Hepatic stellate cell (primary cell): Measurements from ENCODE around the gene CXCL17.
A peak's percentile ranks its signal among the peaks of the same experiment; 100 is the strongest.

Experiments
- DNase-seq: peaks from one replicate; pipeline ENCODE4 v3.0.0; 2011; ENCODE audit warnings: low spot score

CXCL17 gene

DNA sequence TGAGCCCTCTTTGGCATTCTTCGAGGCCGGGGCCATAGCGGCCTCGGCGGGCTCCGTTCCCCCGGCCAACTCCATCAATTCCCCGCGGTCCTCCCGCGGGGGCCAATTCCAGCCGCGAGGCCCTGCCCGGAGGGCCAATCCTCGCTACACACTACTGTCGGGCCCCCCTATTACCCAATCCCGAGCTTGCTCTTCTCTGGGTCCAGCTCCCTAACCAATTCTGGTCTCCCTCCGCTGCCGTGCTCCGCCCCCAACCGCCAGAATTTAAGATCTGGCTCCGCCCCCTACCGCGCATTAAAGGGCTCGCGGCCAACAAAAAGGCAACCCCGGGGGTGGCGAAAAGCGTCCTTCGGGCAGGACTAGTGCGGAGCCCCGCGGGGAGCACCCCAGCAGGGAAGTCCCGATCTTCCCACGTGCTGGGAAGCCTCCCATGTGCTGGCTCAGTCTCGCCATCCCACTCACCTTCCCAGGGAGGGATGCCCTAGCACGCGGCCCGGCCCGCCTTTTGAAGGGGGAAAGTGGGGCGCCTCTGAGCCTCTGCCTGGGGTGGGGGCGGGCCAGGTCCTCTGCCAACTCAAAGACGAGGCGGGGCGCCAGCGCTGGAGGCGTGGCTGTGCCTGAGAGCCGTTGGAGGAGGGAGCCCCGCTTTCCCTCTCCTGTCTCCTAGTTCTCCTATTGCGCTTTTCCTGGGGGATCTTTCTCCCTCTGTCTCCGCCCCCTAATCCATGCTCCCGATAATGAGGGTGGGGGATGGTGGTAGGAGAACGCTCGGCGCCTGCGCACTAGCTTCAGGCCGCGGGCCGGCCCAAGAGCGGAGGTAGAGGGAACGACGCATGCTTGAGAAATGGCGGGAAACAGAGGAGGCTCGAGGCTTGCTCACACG lies 19.0 kb downstream of the CXCL17 start:
- peak; percentile 98 for DNase-seq

DNA sequence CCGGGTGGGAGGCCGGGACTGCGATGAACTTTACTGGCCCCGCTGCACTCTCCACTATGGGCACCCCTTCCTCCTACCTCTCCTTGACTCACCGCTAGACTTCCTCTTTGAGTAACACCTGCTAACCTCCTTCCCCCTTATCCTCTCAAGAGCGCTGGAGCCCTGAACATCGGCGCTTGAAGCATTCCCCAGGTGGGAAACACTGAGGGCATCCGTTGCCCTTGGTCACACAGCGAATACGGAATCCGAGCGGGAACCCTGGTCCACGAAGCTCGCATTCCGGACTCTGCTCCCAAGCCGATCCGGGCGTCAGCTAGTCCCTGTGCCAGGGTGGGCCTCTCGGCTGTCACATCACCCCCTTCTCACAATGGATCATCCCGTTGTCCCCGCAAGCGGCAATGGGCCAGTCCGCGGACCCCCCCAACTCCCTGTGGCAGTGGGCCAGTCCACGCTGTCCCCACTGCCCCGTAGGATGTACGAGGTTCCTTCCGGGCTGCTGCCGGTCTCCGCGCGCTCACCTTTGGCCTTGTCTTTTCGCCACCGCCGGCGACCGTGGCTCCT lies 19.8 kb downstream of the CXCL17 start:
- peak; percentile 64 for DNase-seq

DNA sequence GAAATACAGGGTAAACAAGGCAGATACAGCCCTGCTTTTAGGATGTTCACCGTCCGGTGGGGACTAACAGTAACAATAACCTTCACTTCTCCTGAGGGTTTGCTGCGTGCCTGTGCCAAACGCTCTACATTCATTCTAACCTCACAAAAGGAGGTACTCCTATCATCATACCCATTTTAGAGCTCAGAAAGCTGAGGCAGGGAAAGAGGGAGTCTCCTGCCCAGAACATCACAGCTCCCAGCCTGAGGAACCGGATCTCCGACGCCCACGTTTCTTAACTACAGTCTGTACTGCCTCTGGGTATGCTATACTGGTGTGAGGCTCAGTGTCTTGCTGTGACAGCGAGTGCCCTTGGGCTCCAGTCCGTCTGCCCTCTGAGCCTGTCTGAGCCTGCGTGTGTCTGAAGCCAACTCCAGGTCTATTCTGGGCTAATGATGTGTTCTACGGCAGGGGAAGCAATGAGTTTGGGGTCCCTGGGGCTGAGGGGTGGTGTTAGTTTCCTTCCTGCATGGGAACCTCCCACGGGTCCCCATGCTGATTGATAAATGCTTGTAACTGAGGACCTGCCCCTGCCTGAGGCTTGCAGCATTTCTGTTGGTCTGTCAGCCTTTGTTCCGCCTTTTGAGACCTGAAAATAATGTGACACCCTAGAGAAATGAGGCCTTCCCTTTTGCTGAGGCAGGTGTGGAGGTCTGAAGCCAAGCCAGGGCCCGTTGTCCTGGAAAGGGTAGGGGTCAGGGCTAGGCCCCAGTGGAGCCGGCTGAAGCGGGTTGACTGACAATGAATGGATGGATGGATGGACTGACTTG lies 20.4 kb downstream of the CXCL17 start:
- DNase-seq = no peak

DNA sequence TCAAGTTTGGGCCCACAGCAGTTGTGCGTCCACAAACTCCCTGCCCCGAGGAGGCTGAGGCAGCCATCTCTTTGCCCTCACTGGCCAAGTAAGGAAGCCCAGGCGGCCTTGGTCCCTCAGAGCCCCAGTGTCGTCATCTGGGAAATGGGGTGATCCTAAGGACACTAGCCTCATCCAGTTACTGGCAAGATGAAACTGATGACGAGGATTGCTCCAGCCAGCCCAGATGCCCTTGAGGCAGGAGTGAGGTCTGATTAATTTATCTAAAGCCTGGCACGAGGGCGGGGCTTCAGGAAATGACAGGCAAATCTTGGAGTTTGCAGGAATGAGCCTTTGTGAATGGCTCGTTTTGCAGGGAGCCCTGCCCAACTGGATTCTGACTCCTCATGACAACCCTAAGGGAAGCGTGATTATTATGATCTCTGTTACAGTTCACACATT lies 21.1 kb downstream of the CXCL17 start:
- no peak for DNase-seq

DNA sequence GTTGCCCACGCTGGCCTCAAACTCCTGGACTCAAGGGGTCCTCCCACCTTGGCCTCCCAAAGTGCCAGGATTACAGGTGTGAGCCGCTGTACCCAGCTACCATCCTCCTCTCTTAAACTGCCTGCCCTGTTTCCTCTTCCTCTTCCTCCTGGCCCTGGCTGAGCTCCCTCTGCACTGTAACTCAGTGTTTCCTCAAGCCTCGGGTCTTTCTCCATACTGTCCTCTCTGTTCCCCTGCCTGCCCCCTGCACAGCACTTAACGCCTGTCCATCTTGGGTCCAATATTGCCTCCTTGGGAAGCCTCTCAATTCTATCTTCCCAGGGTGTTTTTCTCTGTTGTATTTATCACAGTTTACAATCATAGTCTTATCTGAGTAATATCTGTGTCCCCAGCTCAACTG lies 21.6 kb downstream of the CXCL17 start:
- DNase-seq = no peak

DNA sequence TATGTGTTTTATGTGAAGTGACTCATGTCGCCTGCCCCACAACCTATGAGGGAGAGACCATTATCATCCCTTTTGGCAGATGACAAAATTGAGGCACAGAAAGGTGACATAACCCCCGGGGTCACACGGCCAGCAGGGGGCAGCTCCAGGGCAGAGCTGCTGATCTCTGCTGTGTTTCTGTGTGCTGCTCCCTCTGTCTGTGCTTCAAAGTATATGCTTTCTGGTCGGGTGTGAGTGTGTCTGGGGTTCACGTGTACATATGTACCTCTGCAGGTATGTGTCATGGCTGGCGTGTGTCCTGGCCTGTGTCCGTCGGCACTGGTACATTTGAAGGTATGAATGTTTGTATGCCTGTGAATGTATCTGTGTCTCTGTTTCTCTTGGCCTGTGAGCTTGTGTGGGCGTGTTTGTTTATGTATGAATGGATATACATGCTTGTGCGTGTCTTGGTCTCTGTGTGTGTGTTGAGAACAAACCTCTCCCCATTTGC lies 22.6 kb downstream of the CXCL17 start:
- DNase-seq = peak; percentile 81

DNA sequence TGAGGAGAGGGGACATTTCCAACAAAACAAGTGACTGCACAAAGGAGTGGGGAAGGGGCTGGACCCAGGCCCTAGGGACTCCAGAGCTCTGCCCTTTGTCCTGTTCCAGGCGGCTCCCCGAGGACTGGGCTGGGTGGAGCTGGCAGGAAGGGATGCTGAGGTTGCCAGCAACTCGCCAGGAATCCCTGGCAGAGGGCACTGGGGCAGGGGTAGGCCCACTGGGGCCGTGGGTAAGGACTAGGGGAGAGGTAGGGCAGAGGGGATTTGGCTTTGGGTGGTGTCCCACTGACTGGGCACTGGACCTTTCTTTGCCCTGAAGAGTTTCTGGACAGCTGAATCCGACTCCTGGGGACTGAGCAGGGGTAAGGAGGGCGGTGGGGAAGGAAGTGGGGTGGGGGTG lies 23.4 kb downstream of the CXCL17 start:
- no peak for DNase-seq

DNA sequence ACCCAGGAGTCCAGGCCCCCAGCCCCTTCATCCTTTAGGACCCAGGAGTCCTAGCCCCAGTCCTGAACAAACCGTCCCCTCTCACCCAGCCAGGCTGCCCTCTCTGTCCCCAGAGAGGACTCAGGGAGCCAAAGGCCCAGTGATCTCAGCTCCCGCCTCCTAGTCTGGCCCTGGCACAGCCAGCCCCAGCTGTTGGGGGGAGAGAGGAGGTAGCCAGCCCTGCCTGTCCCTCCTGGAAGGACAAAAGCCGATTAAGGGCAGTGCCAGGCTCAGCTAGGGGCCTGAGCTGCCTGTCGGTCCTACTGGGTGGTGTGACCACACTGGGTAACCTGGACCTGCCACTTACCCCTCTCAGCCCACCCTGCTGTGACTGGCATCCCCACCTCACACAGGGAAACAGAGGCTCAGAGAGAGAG lies 30.1 kb downstream of the CXCL17 start:
- no peak for DNase-seq

DNA sequence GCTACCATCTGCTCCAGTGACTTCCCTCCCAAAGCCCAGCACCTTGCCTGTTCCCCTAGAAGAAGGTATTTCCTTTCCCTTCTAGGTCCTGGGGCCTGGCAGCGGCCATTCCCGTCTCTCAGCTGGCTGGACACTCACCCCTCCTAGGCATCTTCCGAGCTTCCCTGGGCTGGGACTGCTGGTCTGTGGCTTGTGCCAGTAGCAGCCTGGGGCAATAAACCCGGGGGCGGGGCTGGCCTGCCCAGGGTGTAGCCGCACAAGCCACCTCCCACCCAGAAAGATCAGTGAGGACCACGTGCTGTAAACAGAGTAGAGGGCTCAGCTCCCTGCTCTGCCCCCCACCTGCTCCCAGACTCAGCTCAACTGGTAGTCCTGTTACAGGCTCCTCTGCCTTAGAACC lies 30.5 kb downstream of the CXCL17 start:
- DNase-seq = no peak

DNA sequence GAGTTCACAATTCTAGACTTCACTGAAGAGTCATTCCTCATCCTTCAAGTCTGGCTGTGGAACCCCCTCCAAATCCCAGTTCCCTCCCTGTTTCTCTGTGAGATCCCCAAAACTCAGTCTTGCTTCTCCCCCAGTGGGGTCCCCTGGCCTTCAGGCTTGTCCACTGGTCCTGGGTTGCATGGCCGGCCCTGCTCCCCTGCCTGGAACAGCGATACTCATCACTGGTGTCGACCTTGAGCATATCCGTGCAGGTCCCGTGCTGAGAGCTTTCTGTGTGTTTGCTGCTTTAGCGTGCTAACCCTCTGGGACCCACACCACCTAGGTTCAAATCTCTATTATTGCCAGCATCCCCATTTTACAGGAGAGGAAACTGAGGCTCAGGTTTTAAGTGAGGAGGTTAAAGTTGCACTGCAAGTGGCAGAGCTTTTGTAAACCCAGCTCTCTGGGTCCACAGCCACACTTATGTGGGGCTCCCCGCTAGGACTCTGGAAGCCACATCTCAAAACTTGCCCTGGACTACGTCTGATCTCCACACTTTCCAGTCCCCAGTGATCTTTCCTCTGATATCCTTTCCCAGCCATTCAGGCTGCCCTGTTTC lies 31.1 kb downstream of the CXCL17 start:
- no peak for DNase-seq

DNA sequence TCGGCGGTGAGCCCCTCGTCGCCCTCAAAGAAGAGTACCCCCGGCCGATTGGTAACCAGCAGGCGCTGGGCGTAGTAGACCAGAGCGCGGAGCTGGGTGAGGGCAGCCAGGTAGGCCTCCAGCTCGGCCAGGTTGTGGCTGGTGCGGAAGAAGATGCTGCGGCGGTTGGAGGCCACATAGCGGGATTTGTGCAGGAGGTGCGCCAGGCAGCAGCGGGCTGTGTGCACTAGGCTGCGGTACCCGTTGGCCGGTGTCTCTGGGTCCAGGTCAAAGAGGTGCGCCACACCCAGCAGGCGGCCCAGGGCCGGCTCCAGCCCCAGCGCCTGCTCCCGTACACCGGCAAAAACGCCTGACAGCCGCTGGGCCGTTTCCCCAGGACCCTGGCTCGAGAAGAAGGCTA lies 32.4 kb downstream of the CXCL17 start:
- DNase-seq = no peak

DNA sequence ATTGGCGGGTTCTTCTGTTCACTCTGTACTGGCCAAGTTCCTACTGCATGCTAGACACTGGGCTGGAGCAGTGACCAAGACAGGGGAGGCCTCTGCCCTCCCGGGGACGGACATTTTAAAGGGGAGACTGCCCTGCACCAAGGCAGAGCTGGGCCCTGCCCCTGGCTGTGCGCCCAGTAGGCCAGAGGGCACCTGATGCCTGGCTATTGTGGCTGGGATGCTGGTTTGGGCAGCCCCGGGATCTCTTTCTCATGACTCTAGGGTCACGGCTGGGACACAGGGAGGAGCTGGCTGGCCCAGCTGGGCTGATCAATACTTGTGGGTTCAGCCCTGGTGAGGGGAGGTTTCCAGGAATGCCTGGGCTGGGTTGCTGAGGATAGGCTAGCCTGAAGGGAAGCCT lies 33.3 kb downstream of the CXCL17 start:
- no peak for DNase-seq

DNA sequence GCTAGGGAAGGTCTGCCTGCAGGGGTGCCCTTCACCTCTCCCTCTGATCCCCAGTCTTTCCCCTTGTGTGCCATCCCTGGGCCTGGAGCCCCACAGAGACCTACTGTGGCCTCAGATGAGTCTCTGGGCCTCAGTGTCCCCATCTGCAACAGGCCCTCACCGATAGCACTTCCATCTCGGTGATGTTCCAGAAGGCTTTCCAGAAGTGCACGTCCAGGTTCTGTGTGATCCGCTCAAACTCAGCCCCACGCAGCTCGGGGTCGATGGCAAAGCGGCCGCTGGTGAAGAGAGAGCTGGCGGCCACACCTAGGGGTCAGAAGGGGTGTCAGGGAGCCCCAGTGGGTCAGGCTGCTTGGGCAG lies 35.0 kb downstream of the CXCL17 start:
- DNase-seq = no peak

DNA sequence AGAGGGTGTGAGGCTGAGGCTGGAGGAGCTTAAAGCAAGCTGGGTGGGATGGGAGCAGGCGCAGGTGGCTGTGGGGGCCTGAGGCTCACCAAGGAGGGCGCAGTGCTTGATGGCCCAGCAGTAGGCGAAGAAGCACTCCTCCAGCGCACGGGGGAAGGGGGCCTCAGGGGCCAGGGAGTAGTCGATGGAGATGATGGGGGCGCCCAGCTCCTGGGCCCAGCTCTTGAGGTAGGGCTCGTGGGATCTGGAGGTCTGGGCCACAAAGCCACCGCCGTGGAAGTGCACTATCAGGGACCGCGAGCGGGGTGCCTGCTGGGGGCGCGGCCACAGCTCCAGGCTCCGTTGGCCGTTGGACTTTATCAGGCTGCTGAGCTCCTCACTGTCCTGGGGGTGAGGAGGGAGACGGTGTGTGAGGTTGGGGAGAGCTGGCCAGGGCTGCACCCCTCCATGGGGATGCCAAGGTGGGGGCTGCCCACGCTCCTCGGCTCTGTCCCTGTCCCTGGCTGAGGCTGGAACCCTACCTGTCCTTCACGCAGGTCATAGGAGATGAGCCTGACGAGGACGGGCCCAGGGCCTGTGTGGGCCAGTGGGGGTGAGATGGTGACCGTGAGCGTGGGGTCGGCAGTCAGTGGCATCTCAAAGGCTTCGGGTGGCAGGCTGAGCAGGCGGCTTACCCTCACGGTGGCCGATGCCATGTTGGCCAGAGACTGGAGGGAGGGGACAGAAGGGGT lies 35.5 kb downstream of the CXCL17 start:
- no peak for DNase-seq

DNA sequence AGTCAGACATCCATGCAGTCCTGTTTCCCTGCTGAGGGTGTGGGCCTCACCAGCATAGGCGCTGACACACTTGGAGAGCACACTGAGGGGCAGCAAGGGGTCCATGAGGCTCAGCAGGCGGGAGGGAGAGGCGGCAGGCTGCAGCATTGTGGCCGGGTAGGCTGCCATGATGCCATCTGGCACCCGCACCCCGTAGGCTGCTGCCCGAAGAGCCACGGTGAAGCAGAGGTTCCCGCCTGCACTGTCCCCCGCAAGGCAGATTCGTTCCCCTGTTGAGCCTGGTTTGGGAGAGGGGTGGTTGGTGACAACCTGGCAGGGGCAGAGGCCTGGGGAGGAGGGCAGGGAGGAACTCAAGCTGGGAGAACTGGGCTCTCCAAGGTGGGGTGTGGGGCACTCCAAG lies 36.6 kb downstream of the CXCL17 start:
- DNase-seq = no peak

DNA sequence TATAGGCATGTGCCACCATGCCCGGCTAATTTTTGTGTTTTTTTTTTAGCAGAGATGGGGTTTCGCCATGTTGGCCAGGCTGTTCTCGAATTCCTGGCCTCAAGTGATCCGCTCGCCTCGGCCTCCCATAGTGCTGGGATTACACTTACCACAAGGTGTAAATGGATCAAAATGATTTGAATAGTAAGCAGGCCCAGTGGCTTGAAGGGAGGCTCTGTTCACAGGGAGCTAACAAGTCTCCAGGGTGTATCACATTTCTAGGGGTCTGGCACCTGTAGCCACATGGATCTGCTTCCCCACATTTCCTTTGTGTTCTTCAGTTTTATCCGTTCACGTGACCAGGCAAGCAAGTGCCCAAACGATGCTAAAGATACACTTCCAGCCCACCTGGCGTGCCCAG lies 39.2 kb downstream of the CXCL17 start:
- no peak for DNase-seq

DNA sequence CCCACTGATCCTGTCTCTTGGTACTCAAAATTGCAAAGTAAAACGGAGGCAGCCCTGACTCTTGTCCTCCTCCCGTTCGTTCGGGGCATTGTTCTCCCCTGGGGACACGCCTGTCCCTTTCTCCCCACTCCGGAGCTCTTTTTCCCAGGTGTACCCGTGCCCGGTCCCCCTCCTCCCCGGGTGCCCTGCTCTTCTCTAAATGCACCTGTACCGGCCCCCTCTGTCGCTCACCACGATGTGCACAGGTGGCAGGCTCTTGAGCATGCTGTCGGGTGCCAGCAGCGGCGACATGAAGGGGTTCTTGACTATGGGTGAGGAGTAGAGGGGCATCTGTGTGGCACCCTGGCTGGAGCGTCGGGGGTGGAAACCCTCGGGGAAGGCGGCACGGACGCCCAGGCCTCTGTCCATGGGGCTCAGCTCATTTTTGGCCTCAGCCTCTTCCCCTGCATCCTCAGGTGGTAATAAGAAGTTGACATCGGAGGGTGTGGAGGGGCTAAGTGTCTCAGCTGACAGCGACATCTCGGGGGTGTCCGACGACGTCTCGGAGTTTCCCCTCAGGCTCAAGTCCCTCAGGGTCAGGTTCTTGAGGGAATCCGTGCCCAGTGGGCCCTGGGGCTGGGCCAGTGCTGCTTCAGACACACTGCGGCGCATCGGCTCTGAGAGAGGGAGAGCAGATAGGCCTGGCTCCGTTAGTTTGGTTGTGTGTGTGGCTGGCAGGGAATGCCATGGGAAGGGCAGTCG lies 40.2 kb downstream of the CXCL17 start:
- DNase-seq = no peak

DNA sequence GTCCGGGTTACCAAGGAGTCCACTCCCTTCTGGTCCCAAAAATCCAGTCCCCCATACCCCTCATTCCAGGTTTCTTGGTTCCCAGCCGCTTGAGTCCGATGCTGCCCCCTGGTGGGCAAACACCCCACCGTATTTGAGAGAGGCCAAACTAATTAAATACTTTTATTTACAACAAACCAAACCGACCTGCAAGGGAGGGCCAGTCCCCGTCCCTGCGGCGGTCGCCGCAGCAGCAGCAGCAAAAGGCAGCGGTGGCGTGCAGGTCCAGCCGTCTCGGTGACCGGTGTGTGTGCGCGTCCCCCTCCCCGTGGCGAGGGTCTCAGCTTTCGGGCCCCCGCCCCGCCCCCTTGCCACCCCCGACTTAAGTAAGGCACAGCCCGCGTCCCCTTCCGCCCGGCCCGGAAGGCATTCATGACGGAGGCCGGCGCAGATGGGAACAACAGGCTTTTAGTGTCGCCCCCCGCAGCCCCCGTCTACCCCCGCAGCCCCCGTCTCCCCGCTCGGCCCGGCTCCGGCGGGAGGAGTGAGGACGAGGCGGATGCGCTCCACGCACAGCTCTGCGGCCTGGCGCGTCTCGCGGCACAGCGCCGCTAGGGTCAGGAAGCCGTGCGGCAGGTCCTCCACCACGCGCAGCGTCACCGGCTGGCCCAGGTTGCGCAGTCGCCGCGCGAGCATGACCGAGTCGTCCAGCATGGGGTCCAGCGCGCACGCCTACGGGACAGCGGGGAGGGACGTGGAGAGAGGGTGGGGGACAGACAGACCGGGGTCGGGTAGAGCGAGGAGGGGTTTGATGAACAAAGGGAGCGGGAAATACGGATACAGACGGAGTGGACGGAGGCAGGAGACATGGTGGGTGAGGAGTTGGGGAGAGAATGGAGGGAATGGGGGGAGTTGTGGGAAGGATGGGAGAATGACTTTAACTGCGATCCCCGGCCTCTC lies 41.1 kb downstream of the CXCL17 start:
- peak; percentile 89 for DNase-seq

DNA sequence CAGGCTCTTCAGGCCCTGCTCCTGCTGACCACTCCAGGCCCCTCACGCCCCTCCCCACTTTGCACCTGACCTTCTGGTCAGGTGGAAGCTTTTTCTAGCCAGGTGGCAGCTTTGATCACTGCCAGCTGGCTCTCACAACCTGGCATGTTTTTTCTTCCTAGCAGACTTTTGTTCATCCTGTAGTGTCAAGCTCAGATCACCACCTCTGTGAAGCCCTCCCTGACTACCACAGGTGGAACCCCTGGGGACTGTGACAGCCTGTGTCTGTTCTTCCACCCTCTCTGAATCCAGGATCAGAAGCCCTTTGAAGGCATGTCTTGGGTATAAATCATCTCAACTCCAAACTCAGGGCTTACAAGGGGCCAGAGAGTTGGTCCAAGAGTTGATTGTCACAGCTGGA lies 42.3 kb downstream of the CXCL17 start:
- DNase-seq = no peak
